ENCODE measurements around the gene KIAA1671. TPM values are rescaled to one million over a fixed set of nuclear protein-coding genes. Genes with fewer than 3 reads are reported as not detected.

KIAA1671 gene
- total RNA-seq, 3 donors from 2014 or later, result 9.8 to 62.8 (median 36.4) TPM

- H3K27ac ChIP-seq, result no peak overlapping the region
- H3K4me1 ChIP-seq, result no peaks in the 10 kb centered on the region
- no peaks in the 10 kb centered on the region for H3K36me3 ChIP-seq
- TF ChIP-seq CTCF (IDR thresholded peaks at IDR 0.05) (no peak), POLR2AphosphoS5 (IDR thresholded peaks at IDR 0.05) (no peak), POLR2A (IDR thresholded peaks at IDR 0.05) (no peak)
- DNase-seq (ENCODE audit: low spot score in 2 of 2), result no peak
- no peaks in the 10 kb centered on the region for H3K27me3 ChIP-seq
- H3K4me3 ChIP-seq, result no peak overlapping the region
- H3K9me3 ChIP-seq, result peaks cover 0 to 5% of the 10 kb centered on the region in 2 donors
- intact Hi-C loops (cut with DNase I; ENCODE audit: low total_unique reads), result no loop called here
Observed at GRCh38 chr22:25210793-25211192, 258.3 kb downstream of the KIAA1671 start.

- Histone ChIP-seq H3K27ac (no peak overlapping the region), H3K9me3 (peaks cover 0 to 5% of the 10 kb centered on the region in 2 donors), H3K4me3 (no peak overlapping the region), H3K4me1 (no peaks in the 10 kb centered on the region), H3K27me3 (no peaks in the 10 kb centered on the region), H3K36me3 (no peaks in the 10 kb centered on the region)
- DNase-seq (ENCODE audit: low spot score in 2 of 2), result no peak
- intact Hi-C loops (cut with DNase I; ENCODE audit: low total_unique reads), result no loop called here
- TF ChIP-seq CTCF (IDR thresholded peaks at IDR 0.05) (no peak), POLR2A (IDR thresholded peaks at IDR 0.05) (no peak), POLR2AphosphoS5 (IDR thresholded peaks at IDR 0.05) (no peak)
Observed at GRCh38 chr22:25212337-25212736, 259.8 kb downstream of the KIAA1671 start.

- DNase-seq (ENCODE audit: low spot score in 2 of 2), result no peak
- Histone ChIP-seq H3K4me3 (no peak overlapping the region), H3K36me3 (no peaks in the 10 kb centered on the region), H3K27ac (no peak overlapping the region), H3K9me3 (peaks cover 0 to 5% of the 10 kb centered on the region in 2 donors), H3K27me3 (no peaks in the 10 kb centered on the region), H3K4me1 (no peaks in the 10 kb centered on the region)
- intact Hi-C loops (cut with DNase I; ENCODE audit: low total_unique reads), result no loop called here
- TF ChIP-seq POLR2AphosphoS5 (IDR thresholded peaks at IDR 0.05) (no peak), POLR2A (IDR thresholded peaks at IDR 0.05) (no peak), CTCF (IDR thresholded peaks at IDR 0.05) (no peak)
Observed at GRCh38 chr22:25213221-25213620, 260.7 kb downstream of the KIAA1671 start.

GRCh38 chr22:25216230-25216629 is 263.7 kb downstream of the KIAA1671 start:
- no peaks in the 10 kb centered on the region for H3K27me3 ChIP-seq
- TF ChIP-seq POLR2AphosphoS5 (IDR thresholded peaks at IDR 0.05) (no peak), CTCF (IDR thresholded peaks at IDR 0.05) (no peak), POLR2A (IDR thresholded peaks at IDR 0.05) (no peak)
- H3K9me3 ChIP-seq, result peaks cover 0 to 5% of the 10 kb centered on the region in 2 donors
- H3K4me1 ChIP-seq, result no peaks in the 10 kb centered on the region
- DNase-seq (ENCODE audit: low spot score in 2 of 2), result no peak
- no peaks in the 10 kb centered on the region for H3K36me3 ChIP-seq
- no peak overlapping the region for H3K27ac ChIP-seq
- H3K4me3 ChIP-seq, result no peak overlapping the region
- intact Hi-C loops (cut with DNase I; ENCODE audit: low total_unique reads), result no loop called here

- intact Hi-C loops (cut with DNase I; ENCODE audit: low total_unique reads), result no loop called here
- Histone ChIP-seq H3K27me3 (no peaks in the 10 kb centered on the region), H3K9me3 (no peaks in the 10 kb centered on the region), H3K4me3 (no peak within 1 kb of the TSS), H3K27ac (no peak within 1 kb of the TSS), H3K4me1 (no peaks in the 10 kb centered on the region), H3K36me3 (no peaks in the 10 kb centered on the region)
- no peak for DNase-seq (ENCODE audit: low spot score in 2 of 2)
- no peak for TF ChIP-seq CTCF (IDR thresholded peaks at IDR 0.05)
- no peak for TF ChIP-seq POLR2A (IDR thresholded peaks at IDR 0.05)
- no peak for TF ChIP-seq POLR2AphosphoS5 (IDR thresholded peaks at IDR 0.05)
Observed at GRCh38 chr22:25219211-25219689, 266.7 kb downstream of the KIAA1671 start, which contains the start of gene CRYBB2. Gene CRYBB2 (plus strand): TSS chr22:25219639. CDS start chr22:25221430, 1,791 bp downstream.

Data from breast epithelium (tissue), 4 donors.